K562 (cell line): ENCODE results near the gene FKBP1B. TPM values are rescaled to one million over a fixed set of nuclear protein-coding genes. Genes with fewer than 3 reads are reported as not detected.

Experiments
- ATF7 ChIP-seq: fragments of 450-650 bp; IDR thresholded peaks from 2 replicates; pipeline ENCODE4 v1.7.1; 2014; ENCODE audit warnings: mild to moderate bottlenecking, moderate library complexity
- BCLAF1 ChIP-seq, 2 experiments: fragments of 450-650 bp in 1 of 2; IDR thresholded peaks; 2 replicates each; pipeline ENCODE4 v1.6.1; 2011 to 2017; ENCODE audit warnings: low read depth in 2 of 2, antibody characterized with exemption in 1 of 2, borderline replicate concordance in 1 of 2, low read length in 1 of 2, mild to moderate bottlenecking in 1 of 2, mixed read lengths in 1 of 2; ENCODE audit not compliant: control insufficient read depth in 1 of 2
- CCAR2 ChIP-seq: fragments of 200-400 bp; formaldehyde crosslinking; IDR thresholded peaks from 2 replicates; pipeline ENCODE4 v1.6.1; 2017; ENCODE audit warnings: mild to moderate bottlenecking, low read depth, low read length
- CHCHD3 ChIP-seq: fragments of 250-450 bp; sonication (Bioruptor Pico); IDR thresholded peaks from 2 replicates; pipeline ENCODE4 v2.1.2; 2022; ENCODE audit warnings: mild to moderate bottlenecking
- DACH1 ChIP-seq: fragments of 450-650 bp; IDR thresholded peaks from 2 replicates; pipeline ENCODE4 v1.6.1; 2018; ENCODE audit not compliant: partially characterized antibody
- GTF2A2 ChIP-seq: IDR thresholded peaks from 2 replicates; pipeline ENCODE4 v1.6.1; 2016; ENCODE audit warnings: mild to moderate bottlenecking, missing genetic modification characterization, missing compliant biosample characterization
- KAT7 ChIP-seq: sonication (generic); formaldehyde crosslinking; IDR thresholded peaks from 2 replicates; pipeline ENCODE4 v1.8.0; 2022; ENCODE audit warnings: missing genetic modification reagents, mild to moderate bottlenecking, borderline replicate concordance
- PTBP1 ChIP-seq: fragments of 200-400 bp; formaldehyde crosslinking; IDR thresholded peaks from 2 replicates; pipeline ENCODE4 v1.6.1; 2017; ENCODE audit warnings: low read depth, low read length
- PURB ChIP-seq: sonication (generic); formaldehyde crosslinking; IDR thresholded peaks from 2 replicates; pipeline ENCODE4 v1.9.0; 2021; ENCODE audit warnings: low read depth, mild to moderate bottlenecking, missing genetic modification reagents
- RNF2 ChIP-seq: sonication (generic); IDR thresholded peaks from 2 replicates; pipeline ENCODE4 v1.6.1; 2016
- SP1 ChIP-seq: sonication (generic); formaldehyde crosslinking; IDR thresholded peaks from 2 replicates; pipeline ENCODE4 v1.8.1; 2022; ENCODE audit warnings: mild to moderate bottlenecking, missing genetic modification reagents
- U2AF1 ChIP-seq: fragments of 200-400 bp; formaldehyde crosslinking; optimal IDR thresholded peaks from 2 replicates; pipeline ENCODE3; 2017; ENCODE audit warnings: mild to moderate bottlenecking, low read depth, low read length, moderate library complexity
- ZBTB5 ChIP-seq: fragments of 450-650 bp; IDR thresholded peaks from 2 replicates; pipeline ENCODE4 v1.6.1; 2017; ENCODE audit warnings: antibody characterized with exemption
- ZBTB9 ChIP-seq: fragments of 450-650 bp; formaldehyde crosslinking; IDR thresholded peaks from 2 replicates; pipeline ENCODE4 v1.4.0; 2020; ENCODE audit warnings: mild to moderate bottlenecking, moderate library complexity
- ZC3H4 ChIP-seq: sonication (generic); formaldehyde crosslinking; IDR thresholded peaks from 2 replicates; pipeline ENCODE4 v1.9.0; 2021; ENCODE audit warnings: missing genetic modification reagents, borderline replicate concordance
- ZFP91 ChIP-seq: sonication (generic); formaldehyde crosslinking; IDR thresholded peaks from 2 replicates; pipeline ENCODE4 v1.8.0; 2022; ENCODE audit warnings: mild to moderate bottlenecking, missing genetic modification reagents
- ZNF280A ChIP-seq: fragments of 450-650 bp; IDR thresholded peaks from 2 replicates; pipeline ENCODE4 v1.6.1; 2018; ENCODE audit warnings: mild to moderate bottlenecking, low read depth; ENCODE audit not compliant: partially characterized antibody
- polyA plus RNA-seq, 8 experiments: library from polyadenylated mRNA; depleted of rRNA in 4 of 8; stranded (reverse) in 5 of 8; unstranded in 3 of 8; fragments of >200 nt; fragmentation: Nextera tagmentation in 2 of 8; fragmentation: Illumina TruSeq in 1 of 8; extraction: Ambion mirVana in 2 of 8; extraction: Trizol in 1 of 8; gene quantifications; 2 replicates each; pipeline versions ENCODE4 v1.2.1 to v1.2.3, GENCODE V29; 2011 to 2014; ENCODE audit warnings: inconsistent platforms in 1 of 8, missing spikeins in 1 of 8
- total RNA-seq, 7 experiments: library from RNA; depleted of rRNA in 6 of 7; stranded (reverse); fragments of >200 nt in 6 of 7; fragmentation: Illumina TruSeq in 2 of 7; extraction: Trizol in 2 of 7; gene quantifications; 2 replicates each; pipeline versions ENCODE4 v1.2.1 to v1.2.3, GENCODE V29; 2011 to 2021; ENCODE audit warnings: low replicate concordance in 1 of 7

The FKBP1B gene
- total and polyA plus RNA-seq, 9 of the 15 experiments (the other 6 are each of a cell fraction or from before 2014, with no cell fraction given): 0.58 to 9.4 (median 1.6) TPM

GRCh38 chr2:24084386-24085199 lies 35.1 kb downstream of the FKBP1B start, which contains the start of gene TP53I3 (continued):
- no peak for TF ChIP-seq ZFP91 (CRISPR knock-in tag)
- no peak for TF ChIP-seq DACH1
- TF ChIP-seq KAT7 (CRISPR knock-in tag): no peak; the same call in 1 of the 2 replicates
- TF ChIP-seq CCAR2: no peak
- no peak for TF ChIP-seq ZBTB5
- 0 out of 4 replicates have a peak, but pooled peaks of 1 of the 2 experiments have one; percentile 58 for TF ChIP-seq BCLAF1 (IDR thresholded peaks at IDR 0.05; ENCODE audit: borderline replicate concordance in 1 of 2, control insufficient read depth in 1 of 2, low read depth in 2 of 2, low read length in 1 of 2)
- TF ChIP-seq SP1 (CRISPR knock-in tag): peak; percentile 84; the same call in 1 of the 2 replicates
- TF ChIP-seq ZC3H4 (CRISPR knock-in tag): peak; percentile 71; the same call in 1 of the 2 replicates
- no peak for TF ChIP-seq ZNF280A
- no peak for TF ChIP-seq GTF2A2 (tag)
- TF ChIP-seq PTBP1: no peak
- TF ChIP-seq PURB (CRISPR knock-in tag): no peak
- TF ChIP-seq U2AF1: no peak
- peak; percentile 52; the same call in 1 of the 2 replicates for TF ChIP-seq ZBTB9 (CRISPR knock-in tag)
- TF ChIP-seq ATF7: 0 out of 2 replicates have a peak, but pooled peaks have one; percentile 58
- TF ChIP-seq RNF2: peak; percentile 38; the same call in 1 of the 2 replicates
- TF ChIP-seq CHCHD3: no peak
